OCI-LY1 (cell line): ENCODE data around the gene SEMA3F.

ENCODE experiments used
- H2AFZ ChIP-seq: fragments of 200-600 bp; sonication (generic), shearing (Covaris generic); 2 replicates; pipeline ENCODE4 v1.6.0; 2014; ENCODE audit warnings: antibody characterized with exemption, mild to moderate bottlenecking, low read length
- H3F3A ChIP-seq: fragments of 200-600 bp; sonication (generic), shearing (Covaris generic); 2 replicates; pipeline ENCODE4 v1.6.0; 2014; ENCODE audit warnings: mild to moderate bottlenecking, antibody characterized with exemption, low read length, moderate library complexity; ENCODE audit not compliant: insufficient read depth
- H3K27ac ChIP-seq: fragments of 200-600 bp; sonication (generic); 2 replicates; pipeline ENCODE4 v1.5.1; 2014; ENCODE audit warnings: low read length, mixed run types, mild to moderate bottlenecking, low read depth; ENCODE audit not compliant: poor library complexity, severe bottlenecking
- H3K27me3 ChIP-seq: fragments of 200-600 bp; sonication (generic); 2 replicates; pipeline ENCODE4 v1.6.0; 2014; ENCODE audit warnings: antibody characterized with exemption, mild to moderate bottlenecking, low read length, moderate library complexity; ENCODE audit not compliant: insufficient read depth
- H3K36me3 ChIP-seq: fragments of 200-600 bp; sonication (generic); 2 replicates; pipeline ENCODE4 v1.6.1; 2014; ENCODE audit warnings: mild to moderate bottlenecking, antibody characterized with exemption, low read length, moderate library complexity, mixed read lengths; ENCODE audit not compliant: insufficient read depth
- H3K4me1 ChIP-seq: fragments of 200-600 bp; sonication (generic); 2 replicates; pipeline ENCODE4 v1.5.1; 2014; ENCODE audit warnings: mild to moderate bottlenecking, low read length, moderate library complexity; ENCODE audit not compliant: insufficient read depth, severe bottlenecking
- H3K4me2 ChIP-seq: fragments of 200-600 bp; sonication (generic), shearing (Covaris generic); 2 replicates; pipeline ENCODE4 v1.6.1; 2014; ENCODE audit warnings: low read length
- H3K4me3 ChIP-seq: fragments of 200-600 bp; sonication (generic); 2 replicates; pipeline ENCODE4 v1.5.1; 2014; ENCODE audit warnings: low read length, low read depth, mild to moderate bottlenecking, mixed read lengths; ENCODE audit not compliant: poor library complexity, severe bottlenecking
- H3K79me2 ChIP-seq: fragments of 200-600 bp; shearing (Covaris generic); 2 replicates; pipeline ENCODE4 v1.6.1; 2016; ENCODE audit warnings: mixed run types, low read length, mixed read lengths; ENCODE audit not compliant: insufficient read depth
- H3K9ac ChIP-seq: fragments of 200-600 bp; sonication (generic), shearing (Covaris generic); 2 replicates; pipeline ENCODE4 v1.6.1; 2014; ENCODE audit warnings: mild to moderate bottlenecking, low read length, mixed read lengths
- H3K9me2 ChIP-seq: fragments of 200-600 bp; sonication (generic), shearing (Covaris generic); 2 replicates; pipeline ENCODE4 v1.6.1; 2014; ENCODE audit warnings: low read depth, mild to moderate bottlenecking, low read length, mixed read lengths
- H3K9me3 ChIP-seq: fragments of 200-600 bp; shearing (Covaris generic); 2 replicates; pipeline ENCODE4 v1.6.1; 2014; ENCODE audit warnings: low read length, mixed read lengths
- H4K20me1 ChIP-seq: fragments of 200-600 bp; sonication (generic), shearing (Covaris generic); 2 replicates; pipeline ENCODE4 v1.6.0; 2016; ENCODE audit warnings: mild to moderate bottlenecking, low read length; ENCODE audit not compliant: insufficient read depth
- EZH2 ChIP-seq: fragments of 200-600 bp; sonication (generic), shearing (Covaris generic); IDR thresholded peaks from 2 replicates; pipeline ENCODE4 v1.8.0; 2017; ENCODE audit warnings: borderline replicate concordance, mixed run types, mild to moderate bottlenecking, antibody characterized with exemption, low read length, moderate library complexity, mixed read lengths
- TF ChIP-seq, protein P1 (sequence below): fragments of 200-600 bp; sonication (generic), shearing (Covaris generic); IDR thresholded peaks from 2 replicates; pipeline ENCODE4 v1.5.1; 2017; ENCODE audit warnings: mild to moderate bottlenecking, antibody characterized with exemption, low read length, moderate library complexity, mixed read lengths

The SEMA3F gene

DNA sequence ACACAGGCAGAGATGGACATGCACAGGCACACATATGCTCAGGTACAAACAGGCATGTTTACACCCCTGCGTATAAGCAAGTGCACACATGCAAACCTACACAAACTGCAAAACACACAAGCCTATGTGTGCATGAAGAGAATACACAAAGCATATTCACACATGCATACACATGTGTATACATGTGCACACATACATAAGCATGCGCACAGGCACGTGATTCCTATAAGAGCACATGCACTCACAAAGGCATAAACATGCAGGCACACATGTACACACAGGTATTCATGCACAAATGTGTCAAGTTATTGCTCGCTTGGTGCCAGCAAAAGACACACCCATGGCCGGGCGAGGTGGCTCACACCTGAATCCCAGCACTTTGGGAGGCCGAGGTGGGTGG lies 34.9 kb downstream of the SEMA3F start:
- Histone ChIP-seq H3K4me2 (no peak overlapping the region), H3F3A (no peaks in the 10 kb centered on the region), H2AFZ (no peak overlapping the region), H3K27ac (no peak overlapping the region), H3K27me3 (no peaks in the 10 kb centered on the region), H3K36me3 (no peaks in the 10 kb centered on the region), H3K9ac (no peak overlapping the region), H3K4me1 (peaks cover 6% of the 10 kb centered on the region), H3K9me2 (no peaks in the 10 kb centered on the region), H3K9me3 (no peaks in the 10 kb centered on the region), H3K79me2 (no peaks in the 10 kb centered on the region), H3K4me3 (no peak overlapping the region), H4K20me1 (no peaks in the 10 kb centered on the region)
- TF ChIP-seq EZH2 = no peak

DNA sequence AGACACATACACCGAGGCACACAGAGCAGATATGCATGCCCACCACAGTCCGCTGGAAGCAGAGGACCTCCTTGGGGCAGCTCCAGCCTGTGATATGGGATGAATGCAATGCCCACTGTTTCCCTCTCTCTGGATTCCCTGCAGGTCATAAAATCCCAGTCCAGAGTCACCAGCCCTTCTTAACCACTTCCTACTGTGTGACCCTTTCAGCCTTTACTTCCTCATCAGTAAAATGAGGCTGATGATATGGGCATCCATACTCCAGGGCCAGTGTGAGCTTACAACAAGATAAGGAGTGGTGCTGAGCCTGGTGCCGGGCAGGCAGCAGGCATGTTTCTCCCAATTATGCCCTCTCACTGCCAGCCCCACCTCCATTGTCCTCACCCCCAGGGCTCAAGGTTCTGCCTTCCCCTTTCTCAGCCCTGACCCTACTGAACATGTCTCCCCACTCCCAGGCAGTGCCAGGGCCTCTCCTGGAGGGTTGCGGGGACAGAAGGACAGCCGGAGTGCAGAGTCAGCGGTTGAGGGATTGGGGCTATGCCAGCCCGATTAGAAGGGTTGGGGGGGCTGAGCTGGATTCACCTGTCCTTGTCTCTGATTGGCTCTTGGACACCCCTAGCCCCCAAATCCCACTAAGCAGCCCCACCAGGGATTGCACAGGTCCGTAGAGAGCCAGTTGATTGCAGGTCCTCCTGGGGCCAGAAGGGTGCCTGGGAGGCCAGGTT lies 36.0 kb downstream of the SEMA3F start, which contains the start of gene GNAT1:
Gene GNAT1, plus strand, starts transcription at position 675 of the 725 bp plus-strand sequence. CDS start 116 bp downstream, outside the sequence.
- no peak within 1 kb of the TSS for H2AFZ ChIP-seq
- H3K4me2 ChIP-seq = no peak within 1 kb of the TSS
- no peaks in the 10 kb centered on the region for H3K9me2 ChIP-seq
- TF ChIP-seq, protein P1, sequence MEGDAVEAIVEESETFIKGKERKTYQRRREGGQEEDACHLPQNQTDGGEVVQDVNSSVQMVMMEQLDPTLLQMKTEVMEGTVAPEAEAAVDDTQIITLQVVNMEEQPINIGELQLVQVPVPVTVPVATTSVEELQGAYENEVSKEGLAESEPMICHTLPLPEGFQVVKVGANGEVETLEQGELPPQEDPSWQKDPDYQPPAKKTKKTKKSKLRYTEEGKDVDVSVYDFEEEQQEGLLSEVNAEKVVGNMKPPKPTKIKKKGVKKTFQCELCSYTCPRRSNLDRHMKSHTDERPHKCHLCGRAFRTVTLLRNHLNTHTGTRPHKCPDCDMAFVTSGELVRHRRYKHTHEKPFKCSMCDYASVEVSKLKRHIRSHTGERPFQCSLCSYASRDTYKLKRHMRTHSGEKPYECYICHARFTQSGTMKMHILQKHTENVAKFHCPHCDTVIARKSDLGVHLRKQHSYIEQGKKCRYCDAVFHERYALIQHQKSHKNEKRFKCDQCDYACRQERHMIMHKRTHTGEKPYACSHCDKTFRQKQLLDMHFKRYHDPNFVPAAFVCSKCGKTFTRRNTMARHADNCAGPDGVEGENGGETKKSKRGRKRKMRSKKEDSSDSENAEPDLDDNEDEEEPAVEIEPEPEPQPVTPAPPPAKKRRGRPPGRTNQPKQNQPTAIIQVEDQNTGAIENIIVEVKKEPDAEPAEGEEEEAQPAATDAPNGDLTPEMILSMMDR = no peak
- no peak for TF ChIP-seq EZH2
- H3K9ac ChIP-seq = no peak within 1 kb of the TSS
- no peaks in the 10 kb centered on the region for H3F3A ChIP-seq
- no peaks in the 10 kb centered on the region for H3K27me3 ChIP-seq
- H3K27ac ChIP-seq = no peak within 1 kb of the TSS
- peaks cover 6% of the 10 kb centered on the region for H3K4me1 ChIP-seq
- no peaks in the 10 kb centered on the region for H3K9me3 ChIP-seq
- no peak within 1 kb of the TSS for H3K4me3 ChIP-seq
- H3K36me3 ChIP-seq = no peaks in the 10 kb centered on the region
- no peaks in the 10 kb centered on the region for H3K79me2 ChIP-seq
- H4K20me1 ChIP-seq = no peaks in the 10 kb centered on the region

DNA sequence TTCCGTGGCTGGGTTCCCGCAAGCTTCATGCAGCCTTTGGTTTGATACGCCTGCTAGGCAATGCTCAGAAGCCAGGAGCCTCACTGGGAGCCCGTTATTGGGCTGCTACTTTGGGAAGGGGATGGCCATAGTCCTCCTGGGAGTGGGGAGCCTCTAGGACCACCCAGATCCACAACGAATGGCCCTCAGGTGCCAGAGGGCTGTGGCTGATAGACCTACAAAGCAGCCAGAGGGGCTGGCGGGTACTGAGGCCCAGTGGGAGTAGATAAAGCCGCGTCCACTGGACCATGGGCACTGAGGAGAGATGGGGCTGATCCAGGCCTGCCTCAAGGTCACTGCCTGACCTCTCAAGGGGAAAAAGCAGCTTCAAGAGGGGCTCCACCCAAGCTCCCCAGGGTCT lies 37.0 kb downstream of the SEMA3F start:
- Histone ChIP-seq H3F3A (no peaks in the 10 kb centered on the region), H4K20me1 (no peaks in the 10 kb centered on the region), H3K27me3 (no peaks in the 10 kb centered on the region), H3K79me2 (no peaks in the 10 kb centered on the region), H3K4me1 (peaks cover 6% of the 10 kb centered on the region), H3K27ac (no peak overlapping the region), H3K9ac (no peak overlapping the region), H3K9me3 (no peaks in the 10 kb centered on the region), H3K36me3 (no peaks in the 10 kb centered on the region), H3K9me2 (no peaks in the 10 kb centered on the region), H3K4me3 (no peak overlapping the region), H3K4me2 (no peak overlapping the region), H2AFZ (no peak overlapping the region)
- TF ChIP-seq EZH2 = no peak
- TF ChIP-seq, protein P1 = no peak

DNA sequence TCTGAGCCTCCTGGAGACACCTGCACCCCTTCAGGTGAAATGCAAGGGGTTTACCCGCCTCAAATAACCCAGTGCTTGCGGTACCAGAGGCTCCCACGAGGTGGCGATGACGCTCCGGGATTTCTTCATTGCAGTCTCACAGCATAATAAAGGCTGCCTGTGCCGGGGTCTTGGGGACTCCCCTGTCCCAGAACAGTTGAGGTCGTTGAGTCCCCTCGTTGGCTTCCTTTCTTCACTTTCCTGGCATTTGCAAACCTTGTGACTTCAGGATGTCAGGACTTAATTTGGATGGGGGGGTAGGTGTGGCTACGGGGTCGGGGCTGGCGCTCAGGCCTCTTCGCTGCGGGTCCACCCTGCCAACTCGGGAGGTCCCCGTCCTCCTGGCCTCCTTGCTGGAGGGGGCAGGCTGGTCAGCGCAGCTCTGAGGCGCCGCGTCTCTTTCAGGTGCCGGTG lies 37.6 kb downstream of the SEMA3F start:
- Histone ChIP-seq H4K20me1 (no peaks in the 10 kb centered on the region), H3K9me2 (no peaks in the 10 kb centered on the region), H3F3A (no peaks in the 10 kb centered on the region), H3K27me3 (no peaks in the 10 kb centered on the region), H3K9ac (no peak overlapping the region), H3K9me3 (no peaks in the 10 kb centered on the region), H3K36me3 (no peaks in the 10 kb centered on the region), H2AFZ (no peak overlapping the region), H3K27ac (no peak overlapping the region), H3K4me3 (no peak overlapping the region), H3K4me2 (no peak overlapping the region), H3K79me2 (no peaks in the 10 kb centered on the region), H3K4me1 (peaks cover 6% of the 10 kb centered on the region)
- TF ChIP-seq, protein P1 = peak; percentile 92
- TF ChIP-seq EZH2 = no peak
